Measurements from ENCODE around the gene TNFSF18.

DNA sequence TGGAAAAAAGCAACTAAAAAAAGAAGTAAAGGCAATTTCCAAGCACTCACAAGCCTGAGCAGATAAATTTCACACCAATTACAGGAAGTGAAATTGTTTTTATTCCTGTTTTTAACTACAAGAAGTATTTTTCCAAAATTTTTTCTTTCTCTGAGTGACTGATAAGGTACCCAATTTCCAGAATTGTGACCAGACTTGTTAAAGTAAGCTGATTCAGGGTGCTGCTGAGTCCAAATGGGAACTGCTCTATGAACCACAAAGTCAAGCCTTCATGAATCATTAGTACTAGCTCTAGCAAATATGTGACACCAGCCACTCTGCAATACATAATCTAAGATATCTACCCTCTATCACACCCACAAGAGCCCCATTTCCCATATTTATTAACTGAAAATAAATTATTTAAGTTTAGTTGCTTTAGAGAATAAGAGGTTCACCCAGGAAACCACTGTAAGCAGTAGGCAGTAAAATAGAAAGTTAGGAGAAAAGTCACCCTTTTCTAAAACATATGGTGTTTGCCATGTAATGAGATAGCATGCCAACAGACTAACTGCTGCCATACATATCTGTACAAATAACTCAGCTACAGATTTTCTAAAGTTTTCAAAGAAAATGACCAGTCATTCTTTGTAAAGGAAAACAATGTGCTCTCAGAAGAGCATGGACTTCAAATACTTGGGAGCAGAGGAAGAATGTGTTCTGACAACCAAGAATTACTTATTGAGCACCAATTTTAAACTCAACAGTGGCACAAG is 43.1 kb upstream of the TNFSF18 start:
- TF ChIP-seq TAF1 (IDR thresholded peaks at IDR 0.05; ENCODE audit: borderline replicate concordance, insufficient read depth, low read length) (no peak), REST (IDR thresholded peaks at IDR 0.05; ENCODE audit: insufficient read depth in 1 of 2, low read depth in 2 of 2, low read length in 2 of 2) (no peak), POLR2AphosphoS5 (IDR thresholded peaks at IDR 0.05; ENCODE audit: low read depth, low read length) (no peak)
